Activated naive CD4-positive, alpha-beta T cell treated with Interleukin-2 at 50 U/mL for 16 hours (primary cell): ENCODE results near the gene SYTL1.
"Not testable (repeated sequence)": the region's sequence is repeated elsewhere in the genome, so short reads cannot be mapped to it uniquely, and the experiment has no call there.

ENCODE experiments used
- DNase-seq: peaks from one replicate; pipeline ENCODE4 v3.0.0-alpha.2; 2020

The SYTL1 gene

DNA sequence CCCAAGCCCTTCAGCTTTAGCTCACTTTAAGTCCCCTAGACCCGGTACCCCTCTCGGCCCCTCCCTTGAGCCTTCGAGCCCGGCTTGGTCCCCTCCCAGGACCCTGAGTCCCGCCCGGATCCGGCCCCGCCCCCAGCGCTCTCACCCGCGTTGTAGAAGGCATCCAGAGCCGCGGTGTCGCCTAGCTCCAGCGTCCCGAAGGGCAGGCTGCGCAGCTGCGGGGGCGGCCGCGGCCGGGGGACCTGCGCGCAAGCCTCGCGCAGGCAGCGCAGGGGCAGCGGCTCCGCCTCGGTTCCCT is 24.2 kb downstream of the SYTL1 start:
- DNase-seq = peak; percentile 80

GRCh38 chr1:27366411-27367159 is 24.8 kb downstream of the SYTL1 start, which contains the start of gene MAP3K6:
Gene MAP3K6, minus strand, starts transcription at chr1:27366961. Its CDS starts 364 bp downstream, at chr1:27366597.
- peak; percentile 43 for DNase-seq

GRCh38 chr1:27367160-27367650 is 25.4 kb downstream of the SYTL1 start:
- no peak for DNase-seq

GRCh38 chr1:27368869-27369582 is 27.2 kb downstream of the SYTL1 start:
- no peak for DNase-seq

DNA sequence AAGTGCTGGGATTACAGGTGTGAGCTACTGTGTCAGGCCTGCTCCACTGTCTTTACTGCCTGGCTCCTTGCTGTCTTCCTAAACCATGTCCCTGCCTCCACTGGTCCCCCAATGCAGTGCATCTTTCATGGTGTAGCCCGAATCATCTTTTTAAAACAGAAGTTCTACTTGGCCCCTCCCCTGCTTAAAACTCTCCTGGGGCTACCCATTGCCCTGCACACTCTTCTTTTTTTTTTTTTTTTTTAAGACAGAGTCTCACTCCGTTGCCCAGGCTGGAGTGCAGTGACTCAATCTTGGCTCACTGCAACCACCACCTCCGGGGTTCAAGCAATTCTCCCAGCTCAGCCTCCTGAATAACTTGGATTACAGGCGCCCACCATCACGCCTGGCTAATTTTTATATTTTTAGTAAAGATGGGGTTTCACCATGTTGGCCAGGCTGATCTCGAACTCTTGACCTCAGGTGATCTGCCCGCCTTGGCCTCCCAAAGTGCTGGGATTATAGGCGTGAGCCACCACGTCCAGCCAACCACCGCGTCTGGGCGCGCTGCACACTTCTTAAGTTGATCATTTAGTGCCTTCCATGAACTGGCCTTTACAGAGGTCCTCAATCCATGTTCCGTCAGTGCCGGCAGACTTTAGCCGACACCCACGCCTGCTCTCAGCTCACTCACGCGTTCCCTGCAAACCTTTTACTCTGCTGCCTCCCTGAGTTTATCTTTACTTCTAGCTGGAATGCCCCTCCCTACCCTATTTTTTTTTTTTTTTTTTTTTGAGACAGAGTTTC is 30.4 kb downstream of the SYTL1 start:
- no peak for DNase-seq

DNA sequence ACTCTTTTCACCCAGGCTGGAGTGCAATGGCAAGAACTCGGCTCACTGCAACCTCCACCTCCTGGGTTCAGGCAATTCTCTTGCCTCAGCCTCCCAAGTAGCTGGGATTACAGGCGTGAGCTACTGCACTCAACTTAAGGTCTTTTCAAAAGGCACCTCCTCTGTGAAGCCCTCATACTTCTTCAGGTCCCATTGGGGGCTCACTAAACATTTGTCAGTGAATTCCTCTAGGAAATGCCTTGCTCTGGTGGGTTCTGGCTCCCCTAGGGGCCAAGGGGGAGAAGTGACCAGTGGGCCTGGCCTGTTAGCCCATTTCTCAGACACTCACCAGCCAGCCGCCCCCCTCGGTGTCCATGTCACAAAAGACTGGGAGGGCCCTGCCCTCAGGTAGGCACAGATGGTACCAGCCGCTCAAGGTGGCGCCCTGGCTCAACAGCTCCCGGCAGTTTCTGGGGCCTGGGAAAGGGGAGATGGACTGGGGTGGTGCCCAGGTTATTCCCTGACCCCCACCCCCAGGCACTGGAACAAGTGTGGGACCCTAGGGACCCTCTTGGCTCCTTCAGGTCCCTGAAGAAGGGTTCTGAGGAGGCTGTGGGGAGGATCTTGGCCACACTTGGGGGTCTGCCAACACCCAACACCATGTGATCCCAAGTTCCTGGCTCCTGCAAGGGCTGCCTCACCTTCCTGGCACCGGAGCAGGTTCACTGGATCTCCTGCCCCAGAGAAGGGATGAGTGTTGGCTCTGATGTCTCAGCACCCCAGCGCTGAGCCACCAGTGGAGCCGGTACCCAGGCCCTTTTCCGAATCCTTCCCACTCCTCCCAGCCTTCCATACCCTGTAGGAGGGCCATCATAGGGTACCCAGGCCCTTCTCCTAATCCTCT is 31.2 kb downstream of the SYTL1 start:
- no peak for DNase-seq

DNA sequence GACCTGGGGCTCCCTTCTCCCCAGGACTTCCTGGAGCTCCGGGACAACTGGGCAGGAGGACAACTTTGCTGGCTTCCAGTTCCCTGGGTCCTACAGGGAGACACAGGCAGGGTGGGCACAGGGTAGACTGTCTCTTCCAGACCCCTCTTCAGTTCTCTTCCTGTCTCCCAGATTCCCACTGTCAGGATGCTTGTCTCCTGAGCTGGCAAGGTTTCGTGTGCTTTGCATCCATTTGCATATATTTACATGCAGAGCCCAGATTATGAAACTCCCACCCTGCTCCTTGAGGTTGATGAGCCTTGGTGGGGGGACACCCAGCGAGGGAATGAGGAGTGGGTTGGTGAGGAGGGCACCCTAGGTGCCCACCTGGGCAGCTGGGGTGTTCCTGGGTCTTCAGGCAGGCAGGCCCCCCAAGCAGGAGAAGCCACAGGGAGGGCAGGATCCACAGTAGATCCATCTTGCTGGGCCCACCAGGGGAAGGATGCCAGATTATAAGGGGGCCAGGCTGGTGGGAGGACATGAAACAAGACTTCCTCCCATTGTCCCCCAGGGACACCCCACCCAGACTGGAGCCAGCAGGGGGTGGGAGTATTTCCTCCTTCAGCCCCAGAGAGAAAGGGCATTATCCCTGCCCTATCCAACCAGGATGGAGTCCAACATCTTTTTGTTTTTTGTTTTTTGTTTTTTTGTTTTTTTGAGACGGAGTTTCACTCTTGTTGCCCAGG is 32.7 kb downstream of the SYTL1 start, which contains the start of gene FCN3:
Gene FCN3 (minus strand): TSS at position 463 of the 725 bp plus-strand sequence. CDS start 6 bp downstream, at position 457.
- no peak for DNase-seq

DNA sequence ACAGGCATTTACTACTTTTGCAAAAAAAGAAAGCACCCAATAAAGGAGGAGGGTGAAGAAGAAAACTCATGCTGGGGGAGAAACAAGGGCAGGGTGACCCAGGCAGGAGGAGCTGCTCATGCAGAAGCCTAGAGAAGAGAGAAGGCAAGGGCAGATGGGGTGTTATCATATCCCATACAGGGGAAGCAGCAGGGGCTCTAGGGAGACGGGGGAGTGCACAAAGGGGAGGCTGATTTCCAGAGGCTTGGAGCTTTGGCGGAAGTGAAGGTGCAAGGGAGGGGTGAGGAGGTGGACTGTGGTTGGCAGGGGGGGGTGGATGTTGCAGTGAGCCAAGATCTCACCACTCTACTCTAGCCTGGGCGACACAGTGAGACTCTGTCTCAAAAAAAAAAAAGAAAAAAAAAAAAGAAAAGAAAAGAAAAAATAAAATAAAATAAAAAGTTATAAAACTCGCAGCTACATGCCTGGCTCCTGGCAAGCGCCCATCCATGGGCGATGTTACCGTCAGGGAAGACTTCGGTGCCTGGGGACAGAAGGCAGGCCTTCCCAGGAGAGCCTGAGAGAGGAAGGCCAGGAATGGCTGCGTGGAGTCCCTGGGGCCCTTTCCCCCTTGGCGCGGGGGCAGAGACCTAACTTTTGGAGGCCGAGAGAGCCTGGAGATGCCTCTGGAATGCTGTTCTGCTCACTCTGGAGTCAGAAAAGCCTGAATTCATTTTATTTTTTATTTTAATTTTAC is 36.1 kb downstream of the SYTL1 start:
- DNase-seq = no peak

- DNase-seq = no peak
These were observed 37.8 kb downstream of the SYTL1 start for GRCh38 chr1:27379564-27380122.

DNA sequence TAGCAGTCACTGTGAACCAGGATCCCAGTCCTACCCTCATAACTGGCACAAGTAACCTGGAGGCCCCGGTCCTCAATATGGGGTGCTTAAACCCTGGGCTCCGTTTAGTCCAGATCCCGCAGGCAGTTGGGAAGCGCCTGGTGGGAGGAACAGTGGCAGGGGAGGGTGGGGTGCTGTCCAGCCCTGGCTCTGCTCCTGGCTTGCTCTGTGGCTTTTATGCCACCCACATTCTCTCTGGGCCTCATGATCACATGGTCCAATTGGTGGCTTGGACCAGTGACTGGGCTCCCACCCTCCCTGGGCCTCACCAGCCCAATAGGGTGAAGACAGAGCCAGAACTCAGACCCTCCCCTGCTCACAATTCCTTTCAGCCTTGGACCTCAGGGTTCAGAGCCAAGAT is 38.4 kb downstream of the SYTL1 start:
- DNase-seq = no peak

- no peak for DNase-seq
These were observed 39.2 kb downstream of the SYTL1 start for GRCh38 chr1:27380766-27381733.

DNA sequence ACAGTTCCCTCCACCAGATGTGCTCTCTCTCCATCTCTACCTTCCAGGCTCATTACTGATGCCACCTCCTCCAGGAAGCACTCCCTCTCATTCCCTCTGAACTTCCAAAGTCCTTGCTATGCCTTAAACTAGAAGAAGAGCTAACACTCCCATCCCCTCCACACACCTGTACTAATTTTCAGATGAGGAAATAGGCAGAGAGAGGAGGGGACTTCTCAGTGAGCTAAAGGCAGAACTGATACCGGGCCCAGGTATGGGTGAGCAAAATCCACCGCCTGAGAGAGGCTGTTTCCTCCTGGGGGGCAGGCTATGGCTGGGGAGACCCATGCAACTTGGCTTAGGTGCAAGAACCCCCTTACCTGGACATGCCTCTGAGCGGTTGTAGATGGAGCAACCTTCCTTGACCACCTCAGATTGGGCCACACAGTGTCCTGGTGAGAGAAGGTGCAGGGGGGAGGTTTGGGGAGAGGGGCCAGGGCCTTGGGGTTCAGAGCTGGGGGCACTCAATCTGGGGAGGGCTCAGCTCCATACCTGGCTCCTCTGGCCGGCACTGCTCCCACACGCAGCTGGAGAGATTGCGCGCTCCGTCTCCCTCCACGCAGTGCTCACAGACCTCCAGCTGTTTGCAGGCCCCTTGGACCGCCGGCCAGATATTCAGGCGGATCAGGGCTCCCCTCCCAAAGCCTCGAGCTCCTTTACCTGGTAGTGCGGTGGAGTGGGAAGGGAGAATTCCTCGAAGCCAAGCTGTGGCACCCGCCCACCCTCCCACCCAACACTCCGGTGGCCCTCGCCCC is 40.3 kb downstream of the SYTL1 start:
- DNase-seq = no peak

- peak; percentile 55 for DNase-seq
These were observed 41.3 kb downstream of the SYTL1 start, which contains the start of gene CD164L2 for GRCh38 chr1:27383039-27383605. Gene CD164L2, minus strand, starts transcription at chr1:27383333. Its CDS starts 94 bp downstream, at chr1:27383239.

DNA sequence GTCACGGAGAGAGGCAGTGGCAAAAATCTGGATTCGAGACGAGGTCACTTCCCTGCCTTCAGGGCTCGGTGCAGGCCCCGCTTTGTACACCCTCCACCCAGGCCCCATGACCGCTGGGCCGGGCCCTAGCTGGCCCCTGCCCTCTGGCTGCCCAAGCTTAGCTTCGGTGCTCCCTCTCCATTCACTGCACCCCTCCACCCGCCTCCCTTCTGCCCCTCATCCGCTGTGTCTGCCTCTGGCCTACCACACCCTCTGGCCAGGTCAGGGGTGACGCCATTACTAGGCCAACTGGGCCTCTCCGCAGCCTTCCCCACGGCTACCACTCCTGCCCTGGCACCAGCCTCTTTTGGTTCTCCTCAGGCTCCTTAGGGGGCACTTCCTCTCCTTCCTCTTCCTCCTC is 41.8 kb downstream of the SYTL1 start:
- DNase-seq = no peak

DNA sequence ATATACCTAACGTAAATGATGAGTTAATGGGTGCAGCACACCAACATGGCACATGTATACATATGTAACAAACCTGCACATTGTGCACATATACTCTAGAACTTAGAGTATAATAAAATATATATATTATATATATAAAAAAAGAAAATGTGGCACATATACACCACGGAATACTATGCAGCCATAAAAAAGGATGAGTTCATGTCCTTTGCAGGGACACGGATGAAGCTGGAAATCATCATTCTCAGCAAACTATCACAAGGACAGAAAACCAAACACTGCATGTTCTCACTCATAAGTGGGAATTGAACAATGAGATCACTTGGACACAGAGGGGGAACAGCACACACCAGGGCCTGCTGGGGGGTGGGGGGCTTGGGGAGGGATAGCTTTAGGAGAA is 43.0 kb downstream of the SYTL1 start:
- DNase-seq = not testable (repeated sequence)

DNA sequence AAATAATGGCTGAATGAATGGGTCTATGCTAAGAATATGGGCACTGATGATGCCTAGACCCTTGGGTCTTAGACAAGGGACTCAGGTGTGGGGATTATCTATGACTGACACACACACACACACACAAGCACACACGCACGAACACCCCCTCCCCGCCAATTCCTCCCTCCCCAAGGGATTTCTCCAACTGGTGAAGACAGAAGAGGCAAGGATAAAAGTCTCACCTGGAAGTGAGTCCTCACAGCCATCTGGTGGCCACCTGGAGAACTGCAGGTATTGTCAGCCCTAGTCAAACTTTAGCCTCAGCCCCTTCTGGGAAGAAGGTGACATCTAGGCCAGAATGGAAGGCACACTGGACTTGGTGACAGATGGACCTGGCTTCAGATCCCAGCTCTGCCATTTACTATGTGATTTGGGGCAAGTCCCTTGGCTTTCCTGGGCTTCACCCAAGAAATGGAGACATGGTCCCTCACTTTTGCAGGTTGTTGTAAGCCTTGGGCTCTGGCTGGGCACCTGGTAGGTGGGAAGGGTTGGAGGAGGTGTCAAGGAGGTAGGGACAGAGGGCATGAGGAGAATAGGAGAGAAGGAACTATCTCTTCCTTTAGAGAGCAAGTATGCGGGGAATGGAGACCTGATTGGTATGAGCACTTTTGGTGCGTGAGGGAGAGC is 46.6 kb downstream of the SYTL1 start:
- DNase-seq = peak; percentile 79

- peak; percentile 29 for DNase-seq
These were observed 49.8 kb downstream of the SYTL1 start for GRCh38 chr1:27391511-27392095.
